NT2/D1 (cell line): ENCODE data around the gene SLC16A1.

Experiments
- SUZ12 ChIP-seq: IDR thresholded peaks from 2 replicates; pipeline ENCODE4 v1.6.1; 2011; ENCODE audit not compliant: insufficient read length, insufficient read depth; ENCODE audit errors: extremely low read depth
- YY1 ChIP-seq: IDR thresholded peaks from 2 replicates; pipeline ENCODE4 v1.6.1; 2011; ENCODE audit not compliant: insufficient read length, insufficient read depth
- ZNF274 ChIP-seq: IDR thresholded peaks from 2 replicates; pipeline ENCODE4 v1.6.1; 2011; ENCODE audit warnings: mild to moderate bottlenecking, low read depth, low read length

DNA sequence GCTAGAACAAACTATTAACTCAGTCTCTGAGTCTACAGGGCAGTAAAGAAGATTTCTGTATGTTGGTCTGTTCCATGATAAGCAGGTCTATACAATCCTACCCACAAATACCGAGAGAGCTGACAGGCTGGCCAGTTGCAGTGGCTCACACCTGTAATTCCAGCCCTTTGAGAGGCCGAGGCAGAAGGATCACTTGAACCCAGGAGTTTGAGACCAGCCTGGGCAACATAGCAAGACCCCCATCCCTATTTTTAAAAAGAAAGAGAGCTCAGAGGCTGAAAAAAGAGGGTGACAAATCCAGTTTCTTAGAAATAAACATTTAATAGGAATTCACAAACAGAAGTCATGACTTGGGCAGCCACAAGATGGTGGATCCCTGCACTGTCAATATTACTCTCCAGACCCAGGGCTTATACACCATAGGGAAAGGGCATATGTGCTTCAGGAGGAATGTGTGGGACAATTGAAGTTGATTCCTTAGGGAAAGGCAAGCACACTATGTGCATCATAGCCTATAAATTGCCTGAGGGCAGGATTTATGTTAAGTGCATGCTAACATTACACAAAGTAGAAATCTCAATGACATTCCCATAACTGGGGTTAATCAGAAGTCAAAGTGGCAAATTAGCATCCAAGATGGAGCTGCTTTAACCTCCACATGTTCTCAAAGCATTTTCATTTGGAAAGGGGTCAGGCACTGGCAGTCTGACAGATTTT, 66.8 kb downstream of the SLC16A1 start:
- TF ChIP-seq ZNF274 (no peak), YY1 (no peak), SUZ12 (no peak)
